WTC11 (cell line): ENCODE results near the gene ZMYND11. TPM values are rescaled to one million over a fixed set of nuclear protein-coding genes. Genes with fewer than 3 reads are reported as not detected.

Experiments
- ATAC-seq: fragments of 200-7000 bp; cut with Tn5 transposase; 2 replicates; pipeline ENCODE4 v1.10.0; 2021; ENCODE audit warnings: mild to moderate bottlenecking, moderate library complexity
- CTCF ChIA-PET: fragments of 300-600 bp; sonication (Branson Sonifier 250); formaldehyde crosslinking; loops from one replicate; lab custom pipeline; 2021; ENCODE audit warnings: antibody characterized with exemption; lab: Charles Lee
- POLR2A ChIA-PET: fragments of 350-600 bp; sonication (Branson Sonifier 250); formaldehyde crosslinking; loops from one replicate; lab custom pipeline; 2021; ENCODE audit warnings: antibody characterized with exemption; lab: Charles Lee
- DNase-seq: peaks from one replicate; pipeline ENCODE4 v3.0.0; 2021; ENCODE audit warnings: low spot score
- H3K27ac Mint-ChIP-seq: 2 replicates; pipeline ENCODE4 v1.8.0; 2021; ENCODE audit warnings: mixed read lengths
- H3K27me3 Mint-ChIP-seq: 2 replicates; pipeline ENCODE4 v1.8.0; 2021; ENCODE audit warnings: low read depth, mild to moderate bottlenecking, moderate library complexity, mixed read lengths
- H3K36me3 Mint-ChIP-seq: 2 replicates; pipeline ENCODE4 v1.8.0; 2021; ENCODE audit warnings: mixed read lengths
- H3K4me1 Mint-ChIP-seq: 2 replicates; pipeline ENCODE4 v1.8.0; 2022; ENCODE audit warnings: mixed read lengths
- H3K4me3 Mint-ChIP-seq: 2 replicates; pipeline ENCODE4 v1.8.0; 2021; ENCODE audit warnings: mild to moderate bottlenecking, moderate library complexity, mixed read lengths
- H3K9me3 Mint-ChIP-seq: 2 replicates; pipeline ENCODE4 v1.8.0; 2021; ENCODE audit warnings: mixed read lengths
- ARID4B ChIP-seq: sonication (generic); formaldehyde crosslinking; IDR thresholded peaks from 2 replicates; pipeline ENCODE4 v1.8.0; 2023; ENCODE audit warnings: missing genetic modification reagents, mild to moderate bottlenecking, borderline replicate concordance
- ATF1 ChIP-seq: sonication (generic); formaldehyde crosslinking; IDR thresholded peaks from 2 replicates; pipeline ENCODE4 v1.8.1; 2023; ENCODE audit warnings: mild to moderate bottlenecking, moderate library complexity, missing genetic modification reagents
- CREB1 ChIP-seq: sonication (generic); formaldehyde crosslinking; IDR thresholded peaks from 2 replicates; pipeline ENCODE4 v1.8.0; 2023; ENCODE audit warnings: mild to moderate bottlenecking, missing genetic modification reagents
- FOXJ3 ChIP-seq: sonication (generic); formaldehyde crosslinking; IDR thresholded peaks from 2 replicates; pipeline ENCODE4 v1.9.0; 2021; ENCODE audit warnings: missing genetic modification reagents, mild to moderate bottlenecking, borderline replicate concordance
- FOXK1 ChIP-seq: sonication (generic); formaldehyde crosslinking; IDR thresholded peaks from 2 replicates; pipeline ENCODE4 v1.8.0; 2022; ENCODE audit warnings: mild to moderate bottlenecking, moderate library complexity, missing genetic modification reagents
- GABPB1 ChIP-seq: sonication (generic); formaldehyde crosslinking; IDR thresholded peaks from 2 replicates; pipeline ENCODE4 v1.8.1; 2023; ENCODE audit warnings: mild to moderate bottlenecking, missing genetic modification reagents
- GTF2I ChIP-seq: fragments of 250-450 bp; sonication (Bioruptor Pico); conservative IDR thresholded peaks from 2 replicates; pipeline ENCODE4 v1.4.0; 2021; ENCODE audit warnings: mild to moderate bottlenecking
- HMGA2 ChIP-seq: fragments of 250-450 bp; sonication (Bioruptor Pico); IDR thresholded peaks from 2 replicates; pipeline ENCODE4 v1.4.0; 2021; ENCODE audit warnings: mild to moderate bottlenecking, moderate library complexity
- JAZF1 ChIP-seq: fragments of 250-450 bp; sonication (Bioruptor Pico); IDR thresholded peaks from 2 replicates; pipeline ENCODE4 v1.9.0; 2021; ENCODE audit warnings: moderate library complexity, mild to moderate bottlenecking, inconsistent platforms
- NR1H2 ChIP-seq: sonication (generic); formaldehyde crosslinking; IDR thresholded peaks from 2 replicates; pipeline ENCODE4 v1.9.0; 2021; ENCODE audit warnings: mild to moderate bottlenecking, moderate library complexity, missing genetic modification reagents
- OVOL2 ChIP-seq: fragments of 250-450 bp; sonication (Bioruptor Pico); IDR thresholded peaks from 2 replicates; pipeline ENCODE4 v1.9.0; 2021; ENCODE audit warnings: mild to moderate bottlenecking, borderline replicate concordance
- ZNF416 ChIP-seq: fragments of 250-450 bp; sonication (Bioruptor Pico); IDR thresholded peaks from 2 replicates; pipeline ENCODE4 v1.9.0; 2021; ENCODE audit warnings: mild to moderate bottlenecking, inconsistent platforms
- total RNA-seq: library from RNA; stranded (reverse); gene quantifications from 3 replicates; pipeline ENCODE4 v1.2.3, GENCODE V29; 2021
- TF ChIP-seq, protein P1 (sequence below): sonication (generic); formaldehyde crosslinking; IDR thresholded peaks from 2 replicates; pipeline ENCODE4 v1.8.1; 2023; ENCODE audit warnings: mild to moderate bottlenecking, missing genetic modification reagents, borderline replicate concordance
- TF ChIP-seq, protein P2 (sequence below): sonication (generic); formaldehyde crosslinking; IDR thresholded peaks from 2 replicates; pipeline ENCODE4 v1.8.0; 2022; ENCODE audit warnings: mild to moderate bottlenecking, missing genetic modification reagents
- TF ChIP-seq, protein P3 (sequence below): fragments of 250-450 bp; sonication (Bioruptor Pico); IDR thresholded peaks from 2 replicates; pipeline ENCODE4 v1.9.0; 2021; ENCODE audit warnings: mild to moderate bottlenecking
- TF ChIP-seq, protein P4 (sequence below): sonication (generic); formaldehyde crosslinking; IDR thresholded peaks from 2 replicates; pipeline ENCODE4 v1.8.0; 2022; ENCODE audit warnings: mild to moderate bottlenecking, missing genetic modification reagents
- TF ChIP-seq, protein P5 (sequence below): fragments of 250-450 bp; sonication (Bioruptor Pico); conservative IDR thresholded peaks from 2 replicates; pipeline ENCODE4 v1.9.0; 2021; ENCODE audit warnings: mild to moderate bottlenecking

The ZMYND11 gene
- total RNA-seq, 1 experiment from 2014 or later: 22.3 TPM

GRCh38 chr10:267705-268104 is 132.4 kb downstream of the ZMYND11 start (continued):
- TF ChIP-seq JAZF1 (CRISPR knock-in tag) (no peak), FOXK1 (CRISPR knock-in tag) (no peak), FOXJ3 (CRISPR knock-in tag) (no peak), GTF2I (no peak)
- TF ChIP-seq, protein P1, sequence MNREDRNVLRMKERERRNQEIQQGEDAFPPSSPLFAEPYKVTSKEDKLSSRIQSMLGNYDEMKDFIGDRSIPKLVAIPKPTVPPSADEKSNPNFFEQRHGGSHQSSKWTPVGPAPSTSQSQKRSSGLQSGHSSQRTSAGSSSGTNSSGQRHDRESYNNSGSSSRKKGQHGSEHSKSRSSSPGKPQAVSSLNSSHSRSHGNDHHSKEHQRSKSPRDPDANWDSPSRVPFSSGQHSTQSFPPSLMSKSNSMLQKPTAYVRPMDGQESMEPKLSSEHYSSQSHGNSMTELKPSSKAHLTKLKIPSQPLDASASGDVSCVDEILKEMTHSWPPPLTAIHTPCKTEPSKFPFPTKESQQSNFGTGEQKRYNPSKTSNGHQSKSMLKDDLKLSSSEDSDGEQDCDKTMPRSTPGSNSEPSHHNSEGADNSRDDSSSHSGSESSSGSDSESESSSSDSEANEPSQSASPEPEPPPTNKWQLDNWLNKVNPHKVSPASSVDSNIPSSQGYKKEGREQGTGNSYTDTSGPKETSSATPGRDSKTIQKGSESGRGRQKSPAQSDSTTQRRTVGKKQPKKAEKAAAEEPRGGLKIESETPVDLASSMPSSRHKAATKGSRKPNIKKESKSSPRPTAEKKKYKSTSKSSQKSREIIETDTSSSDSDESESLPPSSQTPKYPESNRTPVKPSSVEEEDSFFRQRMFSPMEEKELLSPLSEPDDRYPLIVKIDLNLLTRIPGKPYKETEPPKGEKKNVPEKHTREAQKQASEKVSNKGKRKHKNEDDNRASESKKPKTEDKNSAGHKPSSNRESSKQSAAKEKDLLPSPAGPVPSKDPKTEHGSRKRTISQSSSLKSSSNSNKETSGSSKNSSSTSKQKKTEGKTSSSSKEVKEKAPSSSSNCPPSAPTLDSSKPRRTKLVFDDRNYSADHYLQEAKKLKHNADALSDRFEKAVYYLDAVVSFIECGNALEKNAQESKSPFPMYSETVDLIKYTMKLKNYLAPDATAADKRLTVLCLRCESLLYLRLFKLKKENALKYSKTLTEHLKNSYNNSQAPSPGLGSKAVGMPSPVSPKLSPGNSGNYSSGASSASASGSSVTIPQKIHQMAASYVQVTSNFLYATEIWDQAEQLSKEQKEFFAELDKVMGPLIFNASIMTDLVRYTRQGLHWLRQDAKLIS (CRISPR knock-in tag): no peak

DNA sequence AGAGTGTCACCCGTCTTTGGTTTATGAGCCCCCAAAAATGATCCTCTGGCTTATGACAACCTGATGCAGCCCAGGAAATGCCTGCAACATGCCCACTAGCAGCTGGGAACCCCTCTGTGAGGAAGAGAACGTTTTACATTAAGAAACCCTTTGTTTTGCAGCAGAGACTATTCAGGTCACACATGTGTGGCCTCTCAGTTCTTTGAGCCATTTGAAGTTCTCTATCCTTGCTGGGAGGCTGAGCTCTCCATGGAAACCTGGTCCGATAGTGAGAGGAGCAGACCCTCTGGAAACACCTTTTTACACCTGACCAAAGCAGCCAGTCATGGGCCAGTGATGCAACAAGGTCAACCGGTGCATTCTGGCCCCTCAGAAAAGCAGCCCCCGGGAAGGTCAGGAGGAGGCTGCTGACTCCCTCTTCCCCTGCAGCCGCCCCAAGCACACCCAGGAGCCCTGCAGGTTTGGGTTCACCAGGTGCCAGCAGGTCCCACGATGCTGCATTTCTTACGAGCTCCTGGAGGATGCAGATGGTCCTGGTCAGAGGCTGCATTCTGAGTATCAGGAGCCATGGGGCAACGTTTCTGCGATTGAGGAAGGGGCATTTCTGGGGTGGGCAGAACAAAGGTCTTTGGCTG is 134.3 kb downstream of the ZMYND11 start:
- TF ChIP-seq ATF1: no peak
- TF ChIP-seq CREB1 (CRISPR knock-in tag): no peak
- TF ChIP-seq ARID4B (CRISPR knock-in tag): no peak
- TF ChIP-seq, protein P2, sequence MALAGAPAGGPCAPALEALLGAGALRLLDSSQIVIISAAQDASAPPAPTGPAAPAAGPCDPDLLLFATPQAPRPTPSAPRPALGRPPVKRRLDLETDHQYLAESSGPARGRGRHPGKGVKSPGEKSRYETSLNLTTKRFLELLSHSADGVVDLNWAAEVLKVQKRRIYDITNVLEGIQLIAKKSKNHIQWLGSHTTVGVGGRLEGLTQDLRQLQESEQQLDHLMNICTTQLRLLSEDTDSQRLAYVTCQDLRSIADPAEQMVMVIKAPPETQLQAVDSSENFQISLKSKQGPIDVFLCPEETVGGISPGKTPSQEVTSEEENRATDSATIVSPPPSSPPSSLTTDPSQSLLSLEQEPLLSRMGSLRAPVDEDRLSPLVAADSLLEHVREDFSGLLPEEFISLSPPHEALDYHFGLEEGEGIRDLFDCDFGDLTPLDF (CRISPR knock-in tag): no peak
- TF ChIP-seq HMGA2 (CRISPR knock-in tag): no peak
- TF ChIP-seq, protein P3, sequence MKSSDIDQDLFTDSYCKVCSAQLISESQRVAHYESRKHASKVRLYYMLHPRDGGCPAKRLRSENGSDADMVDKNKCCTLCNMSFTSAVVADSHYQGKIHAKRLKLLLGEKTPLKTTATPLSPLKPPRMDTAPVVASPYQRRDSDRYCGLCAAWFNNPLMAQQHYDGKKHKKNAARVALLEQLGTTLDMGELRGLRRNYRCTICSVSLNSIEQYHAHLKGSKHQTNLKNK: no peak
- no peak for TF ChIP-seq GABPB1 (CRISPR knock-in tag)
- no peak for TF ChIP-seq NR1H2
- TF ChIP-seq, protein P4, sequence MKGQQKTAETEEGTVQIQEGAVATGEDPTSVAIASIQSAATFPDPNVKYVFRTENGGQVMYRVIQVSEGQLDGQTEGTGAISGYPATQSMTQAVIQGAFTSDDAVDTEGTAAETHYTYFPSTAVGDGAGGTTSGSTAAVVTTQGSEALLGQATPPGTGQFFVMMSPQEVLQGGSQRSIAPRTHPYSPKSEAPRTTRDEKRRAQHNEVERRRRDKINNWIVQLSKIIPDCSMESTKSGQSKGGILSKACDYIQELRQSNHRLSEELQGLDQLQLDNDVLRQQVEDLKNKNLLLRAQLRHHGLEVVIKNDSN (CRISPR knock-in tag): no peak
- TF ChIP-seq OVOL2 (CRISPR knock-in tag): no peak
- TF ChIP-seq, protein P5, sequence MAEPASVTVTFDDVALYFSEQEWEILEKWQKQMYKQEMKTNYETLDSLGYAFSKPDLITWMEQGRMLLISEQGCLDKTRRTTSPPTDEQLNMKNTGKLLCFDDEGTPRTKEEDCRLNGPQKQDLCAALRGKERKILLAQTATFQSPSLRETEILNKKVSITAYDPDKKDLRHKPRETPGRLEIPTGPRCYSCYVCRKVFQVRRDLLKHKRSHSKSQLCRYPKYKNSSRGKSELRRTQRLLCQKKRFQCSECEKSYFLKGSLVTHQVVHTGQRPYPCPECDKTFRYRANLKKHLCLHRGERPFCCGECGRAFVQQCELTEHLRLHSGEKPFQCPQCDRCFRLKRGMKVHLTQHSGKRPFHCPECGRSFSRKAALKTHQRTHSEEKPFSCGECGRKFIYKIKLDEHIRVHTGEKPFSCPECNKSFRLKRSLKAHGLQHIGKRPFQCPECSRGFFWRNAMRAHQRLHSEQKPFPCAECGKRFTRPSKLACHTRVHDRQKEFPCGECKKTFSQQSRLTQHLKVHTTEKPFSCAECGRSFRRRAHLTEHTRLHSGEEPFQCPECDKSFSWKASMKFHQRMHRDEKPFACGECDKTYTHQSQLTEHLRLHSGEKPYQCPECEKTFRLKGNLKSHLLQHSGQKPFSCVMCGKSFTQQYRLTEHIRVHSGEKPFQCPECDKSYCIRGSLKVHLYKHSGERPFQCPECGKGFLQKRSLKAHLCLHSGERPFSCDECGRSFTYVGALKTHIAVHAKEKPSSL (CRISPR knock-in tag): no peak
- no peak for TF ChIP-seq ZNF416
- ChIA-PET CTCF (interaction anchor here (0.7 to 1.0 kb wide), 4 partner anchors 13 to 81 kb away, joined by 3 read pairs; no protein-coding TSS in a partner anchor), POLR2A (interaction anchor here (0.9 kb wide), 1 partner anchor 130 kb away, joined by 3 read pairs; no protein-coding TSS in a partner anchor)
- Mint-ChIP-seq H3K36me3 (no peaks in the 10 kb centered on the region), H3K9me3 (no peaks in the 10 kb centered on the region), H3K27me3 (no peaks in the 10 kb centered on the region), H3K27ac (no peak overlapping the region), H3K4me1 (peaks cover 22% of the 10 kb centered on the region), H3K4me3 (no peak overlapping the region)
- peak; percentile 73 for ATAC-seq
- DNase-seq: no peak
